NCI-H345 treated with DMSO at 0.1 percent for 48 hours (cell line): ENCODE data around the gene SLC14A1.

Source experiments
- DNase-seq: peaks from one replicate; lab custom pipeline; 2025; ENCODE audit not compliant: unreplicated experiment; lab: John Stamatoyannopoulos, UW

Gene SLC14A1

DNA sequence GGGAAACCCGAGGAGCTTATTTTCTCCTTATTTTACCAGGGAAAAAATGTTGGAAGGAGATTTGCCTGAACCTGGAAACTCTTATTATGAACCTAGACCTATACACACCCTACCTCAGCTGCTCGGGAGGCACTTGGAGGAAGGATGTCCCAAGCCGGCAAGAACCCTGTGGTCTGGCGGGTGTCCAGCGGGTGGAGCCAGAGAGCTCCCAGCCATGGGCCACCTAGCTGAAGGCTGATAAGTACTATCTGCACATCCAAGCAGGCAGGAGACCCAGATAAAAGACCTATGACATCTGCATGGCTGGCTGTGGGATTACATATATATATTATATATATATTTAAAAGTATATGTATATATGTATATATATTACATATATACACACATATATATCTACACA is 1.1 kb upstream of the SLC14A1 start:
- peak; percentile 47 for DNase-seq

DNA sequence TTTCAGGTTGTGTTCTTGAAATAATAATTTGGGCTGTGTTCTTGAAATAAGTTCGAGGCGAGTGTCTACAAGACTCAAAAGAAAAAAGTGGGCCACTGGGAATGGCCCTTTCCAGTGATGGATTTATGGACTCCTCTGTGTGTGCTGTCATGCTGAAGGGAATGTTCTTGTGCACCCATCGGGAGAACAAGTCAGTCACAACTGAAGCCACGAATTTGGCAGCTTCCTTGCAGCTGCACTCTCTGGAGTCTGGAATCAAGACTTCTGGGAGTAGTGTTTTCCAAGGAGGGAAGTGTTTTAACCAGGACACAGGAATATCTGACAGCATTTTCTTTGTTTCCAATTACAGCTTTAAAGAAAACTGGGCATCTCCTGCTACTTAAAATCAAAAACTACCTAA is 620 bp downstream of the SLC14A1 start:
- no peak for DNase-seq

DNA sequence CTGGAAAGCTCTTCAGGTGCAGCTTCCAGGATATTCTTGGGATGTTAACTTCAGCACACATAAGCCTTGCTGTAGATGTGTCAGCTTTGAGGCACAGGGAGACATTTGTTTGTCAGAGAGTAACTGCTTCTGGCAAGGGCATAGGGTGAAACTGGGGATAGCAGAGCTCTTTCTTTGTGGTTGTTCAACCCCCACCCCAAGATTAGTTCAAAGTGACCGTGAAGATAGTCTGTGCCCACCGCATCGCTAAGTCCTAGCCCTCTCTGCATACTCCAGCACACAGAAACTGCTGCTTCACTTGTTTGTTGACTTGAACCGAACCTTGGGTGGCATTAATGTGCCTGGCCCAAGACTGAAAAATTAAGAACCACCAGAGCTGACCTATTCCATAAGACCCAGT is 1.4 kb downstream of the SLC14A1 start:
- no peak for DNase-seq

DNA sequence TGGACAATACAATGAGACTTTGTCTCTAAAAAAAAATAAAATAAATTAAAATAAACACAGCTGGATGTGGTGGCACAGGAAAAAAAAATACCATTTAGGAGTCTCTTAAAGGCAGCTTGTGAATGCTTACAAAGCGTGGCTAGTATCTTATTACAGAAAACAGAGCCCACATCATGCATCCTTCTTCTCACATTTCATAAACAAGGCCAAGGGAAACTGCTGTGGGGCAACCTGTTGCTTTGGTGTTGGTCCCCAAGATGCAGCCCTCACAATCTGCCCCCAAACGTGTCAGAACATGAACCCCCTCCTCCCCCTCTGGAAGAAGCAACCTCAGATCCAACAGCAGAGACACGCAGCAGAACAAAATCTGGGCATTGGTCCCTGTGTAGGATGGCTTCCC is 2.6 kb downstream of the SLC14A1 start:
- DNase-seq: no peak

DNA sequence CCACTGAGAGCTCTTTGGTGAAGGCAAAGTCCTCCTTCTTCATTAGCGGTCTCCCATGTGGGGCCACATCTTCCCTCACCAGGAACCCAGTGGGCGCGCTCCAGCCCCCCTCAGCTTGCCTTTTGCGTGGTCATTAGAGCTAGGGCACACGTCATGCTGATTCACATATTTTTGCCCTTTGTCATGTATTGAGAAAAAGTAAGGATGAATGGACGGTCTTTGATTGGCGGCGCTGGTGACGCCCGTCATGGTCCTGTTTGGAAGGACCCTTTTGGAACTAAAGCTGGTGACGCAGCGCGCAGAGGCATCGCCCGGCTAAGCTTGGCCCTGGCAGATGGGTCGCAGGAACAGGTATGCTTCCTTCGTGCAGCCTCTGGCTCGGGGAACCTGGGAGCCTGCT is 3.1 kb downstream of the SLC14A1 start:
- no peak for DNase-seq

DNA sequence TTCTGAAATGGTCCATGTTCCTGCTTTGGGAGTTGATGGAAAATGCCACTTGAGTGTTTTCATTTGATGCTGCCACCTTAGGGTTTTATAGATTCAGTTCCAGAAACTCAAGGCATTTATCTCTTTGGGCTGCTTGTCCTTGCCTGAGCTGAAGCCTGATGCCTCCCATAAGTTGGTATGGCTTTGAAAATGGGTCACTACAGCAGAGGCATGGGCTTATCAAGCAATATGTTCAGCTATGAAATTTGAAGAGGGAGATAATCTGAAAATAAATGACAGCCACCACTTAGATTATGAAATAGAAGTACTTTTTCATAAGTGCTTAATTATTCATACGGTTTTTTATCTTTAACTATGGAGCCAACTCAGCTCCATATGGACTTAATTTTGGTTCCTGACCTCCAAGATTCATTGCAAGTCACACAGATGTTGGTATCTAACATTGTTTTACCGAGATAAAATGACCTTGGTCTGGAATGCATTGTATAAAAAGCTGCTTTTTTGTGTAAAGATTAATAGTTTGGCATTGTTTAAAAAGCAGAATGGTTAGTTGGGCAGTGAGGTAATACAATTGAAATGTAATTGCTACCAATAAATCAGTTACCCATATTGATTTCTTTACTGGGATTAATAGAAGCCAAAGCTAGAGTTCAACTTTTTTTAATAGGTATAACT is 4.5 kb downstream of the SLC14A1 start:
- DNase-seq: no peak

DNA sequence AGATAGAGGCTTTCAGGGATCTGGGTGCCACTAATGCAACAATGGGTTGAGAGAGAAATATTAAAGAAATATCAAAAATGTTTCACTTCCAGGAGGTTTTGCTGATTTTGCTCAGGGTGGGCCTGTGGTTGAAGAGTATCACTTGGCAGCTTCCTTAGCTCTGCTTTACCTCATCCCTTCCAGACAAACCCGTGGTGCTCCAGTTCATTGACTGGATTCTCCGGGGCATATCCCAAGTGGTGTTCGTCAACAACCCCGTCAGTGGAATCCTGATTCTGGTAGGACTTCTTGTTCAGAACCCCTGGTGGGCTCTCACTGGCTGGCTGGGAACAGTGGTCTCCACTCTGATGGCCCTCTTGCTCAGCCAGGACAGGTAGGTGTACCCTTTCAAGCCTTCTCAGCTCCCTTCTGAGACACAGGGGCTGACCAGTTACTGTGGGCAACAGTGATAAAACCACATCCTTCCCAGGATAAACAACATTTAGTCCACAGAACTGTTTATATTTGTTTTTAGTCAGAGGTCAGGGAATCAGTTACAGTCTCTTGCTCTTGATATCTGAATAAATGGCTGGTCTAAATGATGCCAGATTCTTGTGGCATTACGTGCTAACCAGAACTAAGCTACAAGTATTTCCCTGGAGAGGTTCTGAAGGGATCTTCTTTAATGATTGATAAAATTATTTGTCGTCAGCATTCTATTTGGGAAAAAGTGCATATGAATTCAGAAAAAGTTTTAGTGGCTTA is 7.0 kb downstream of the SLC14A1 start:
- DNase-seq: no peak

DNA sequence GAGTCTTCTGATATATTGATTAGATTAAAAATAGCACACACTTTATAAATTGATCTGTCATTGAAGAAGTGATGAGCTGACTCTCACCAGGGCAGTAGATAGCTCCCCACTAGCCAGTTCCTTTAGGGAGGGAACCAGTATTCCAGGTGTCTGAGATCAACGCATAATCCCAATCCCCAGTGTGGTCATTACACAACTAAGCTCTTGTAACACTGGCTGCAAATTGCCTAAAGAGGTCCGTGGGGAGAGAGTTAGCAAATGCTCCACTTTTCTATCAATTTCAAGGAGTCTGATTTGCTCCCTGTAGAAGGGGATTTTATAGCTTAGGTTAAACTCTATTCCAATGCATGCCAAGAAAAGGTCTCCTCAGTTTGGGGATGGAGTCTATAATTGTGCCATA is 7.7 kb downstream of the SLC14A1 start:
- no peak for DNase-seq

DNA sequence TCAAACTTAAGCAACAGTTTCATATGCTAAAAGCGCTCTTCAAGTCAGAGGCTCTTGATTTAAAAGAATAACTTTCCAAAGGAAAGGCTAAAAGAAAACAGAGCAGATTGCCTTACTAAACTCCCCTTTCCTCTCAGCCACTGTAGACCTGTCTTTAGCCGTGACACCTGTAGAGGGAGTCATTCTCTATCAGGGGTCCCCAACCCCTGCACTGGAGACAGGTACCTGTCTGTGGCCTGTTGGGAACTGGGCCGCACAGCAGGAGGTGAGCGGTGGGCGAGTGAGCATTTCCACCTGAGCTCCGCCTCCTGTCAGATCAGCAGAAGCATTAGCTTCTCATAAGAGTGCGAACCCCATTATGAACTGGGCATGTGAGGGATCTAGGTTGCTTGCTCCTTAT is 9.6 kb downstream of the SLC14A1 start:
- no peak for DNase-seq

DNA sequence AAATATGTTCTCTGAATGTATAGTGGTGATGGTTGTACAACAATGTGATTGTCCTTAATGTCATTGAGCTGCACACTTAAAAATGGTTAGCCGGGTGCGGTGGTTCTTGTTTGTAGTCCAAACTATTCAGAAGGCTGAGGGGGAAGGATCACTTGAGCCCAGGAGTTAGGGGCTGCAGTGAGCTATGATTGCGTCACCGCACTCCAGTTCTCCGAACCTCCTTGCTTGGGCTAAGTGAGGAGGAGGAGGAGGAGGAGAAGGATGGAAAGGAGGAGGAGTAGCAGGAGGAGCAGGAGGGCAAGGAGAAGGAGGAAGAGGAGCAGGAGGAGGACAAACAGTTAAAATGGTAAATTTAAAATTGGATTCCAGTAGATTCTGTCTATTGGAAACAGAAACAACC is 10.5 kb downstream of the SLC14A1 start:
- no peak for DNase-seq

DNA sequence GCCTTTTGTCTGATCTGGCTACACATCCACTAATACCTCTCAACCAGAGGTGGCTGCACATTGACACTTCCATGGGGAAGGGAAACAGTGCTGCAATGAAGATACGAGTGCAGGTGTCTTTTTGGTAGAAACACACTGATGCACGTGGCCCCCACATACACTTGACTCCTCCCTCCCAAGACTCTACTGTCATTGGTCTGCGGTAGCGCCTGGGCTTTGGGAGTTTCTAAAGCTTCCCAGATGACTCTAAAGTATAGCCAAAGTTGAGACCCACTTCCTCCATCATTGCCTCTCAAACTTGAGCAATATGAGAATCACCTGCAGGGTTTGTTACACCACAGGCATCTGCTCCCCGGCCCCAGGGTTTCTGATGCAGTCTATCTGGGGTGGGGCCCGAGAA is 11.0 kb downstream of the SLC14A1 start:
- DNase-seq: no peak

DNA sequence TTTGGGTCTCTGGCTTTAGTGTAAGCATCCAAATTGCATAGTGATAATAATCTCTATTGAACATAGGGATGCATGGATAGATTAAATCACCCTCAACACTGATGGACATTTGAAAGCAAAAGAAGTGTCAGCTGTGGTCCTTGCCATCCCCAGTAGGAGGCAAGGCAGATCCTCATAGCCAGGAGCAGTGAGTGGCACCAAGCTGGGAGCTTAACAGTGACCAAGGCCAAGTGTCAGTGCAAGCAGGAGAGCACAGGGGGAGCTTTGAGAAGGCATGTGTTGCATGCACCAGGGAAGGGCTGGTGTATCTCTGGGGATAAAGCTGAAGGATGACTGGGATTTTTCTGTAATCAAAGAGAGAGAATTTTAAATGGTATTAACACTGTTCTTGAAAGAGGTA is 14.7 kb downstream of the SLC14A1 start:
- DNase-seq: no peak

DNA sequence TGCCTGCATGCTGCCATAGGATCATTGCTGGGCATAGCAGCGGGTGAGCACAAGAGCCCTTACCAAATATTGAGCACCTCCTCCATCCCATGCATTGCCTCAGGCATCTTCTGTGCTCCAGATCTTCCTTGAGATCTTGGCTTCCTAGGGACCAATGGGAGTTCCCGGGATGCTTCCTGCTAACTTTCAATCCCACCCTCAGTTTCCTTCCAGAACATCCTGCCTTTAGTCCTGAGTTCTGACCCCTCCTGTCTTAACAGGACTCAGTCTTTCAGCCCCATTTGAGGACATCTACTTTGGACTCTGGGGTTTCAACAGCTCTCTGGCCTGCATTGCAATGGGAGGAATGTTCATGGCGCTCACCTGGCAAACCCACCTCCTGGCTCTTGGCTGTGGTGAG is 15.3 kb downstream of the SLC14A1 start:
- DNase-seq: no peak

DNA sequence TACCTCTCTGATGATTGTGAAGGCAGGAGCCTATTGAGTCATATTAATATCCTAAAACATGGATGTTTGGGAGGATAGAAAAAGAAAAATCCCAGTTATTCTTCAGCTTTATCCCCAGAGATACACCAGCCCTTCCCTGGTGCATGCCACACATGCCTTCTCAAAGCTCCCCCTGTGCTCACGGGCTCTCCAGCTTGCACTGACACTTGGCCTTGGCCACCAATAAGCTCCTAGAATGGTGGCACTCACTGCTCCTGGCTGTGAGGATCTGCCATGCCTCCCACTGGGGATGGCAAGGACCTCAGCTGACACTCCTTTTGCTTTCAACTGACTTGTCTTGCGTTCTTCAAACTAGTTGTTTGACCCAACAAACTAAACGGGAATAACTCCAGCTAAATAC is 15.9 kb downstream of the SLC14A1 start:
- DNase-seq: no peak

DNA sequence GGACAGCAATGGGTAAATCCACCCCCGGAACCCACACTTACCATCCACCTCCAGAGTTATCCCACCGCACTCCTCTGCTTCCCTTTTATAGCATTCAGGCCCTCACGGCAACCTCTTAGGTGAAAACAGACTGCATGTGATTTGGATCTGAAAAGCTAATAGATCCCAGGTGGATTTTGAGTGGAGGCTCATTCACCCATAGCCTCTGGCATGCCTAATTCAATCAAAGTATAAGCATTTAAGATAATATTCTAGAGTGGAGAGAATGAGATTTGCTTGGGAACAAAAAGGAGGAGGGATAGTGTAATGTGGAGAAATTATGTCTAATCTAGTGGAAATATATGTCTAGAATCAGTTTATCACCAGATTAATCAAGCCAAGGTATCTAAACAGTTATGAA is 17.1 kb downstream of the SLC14A1 start:
- DNase-seq: no peak

DNA sequence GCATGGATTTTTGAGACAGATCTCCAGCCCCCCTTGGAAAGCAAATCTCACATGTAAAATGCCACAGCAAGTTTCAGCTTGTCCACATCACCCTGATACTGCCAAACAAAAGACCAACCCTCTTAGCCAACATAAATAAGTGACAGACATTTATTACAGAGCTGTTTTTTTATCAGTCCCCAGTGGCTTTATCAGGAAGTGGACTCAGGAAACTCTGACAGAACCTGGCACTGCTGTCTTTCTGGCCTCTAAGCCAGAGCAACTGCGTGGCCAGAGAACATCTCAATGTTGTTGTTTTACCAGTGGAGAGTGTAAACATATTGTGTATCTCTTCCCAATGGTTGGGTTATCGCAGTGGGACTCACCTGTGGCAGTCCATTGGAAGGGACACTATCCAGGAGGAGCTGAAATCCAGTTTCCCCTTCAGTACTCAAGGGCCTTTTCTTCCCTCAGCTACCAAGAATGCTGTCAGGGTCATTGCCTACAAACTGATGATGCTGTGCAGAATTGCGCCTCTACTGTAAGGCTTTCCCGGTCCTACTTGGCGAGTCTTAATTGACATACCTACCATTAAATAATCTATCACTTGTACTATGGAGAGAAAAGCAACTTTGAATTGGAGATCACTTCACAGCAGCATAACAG is 22.0 kb downstream of the SLC14A1 start:
- no peak for DNase-seq

DNA sequence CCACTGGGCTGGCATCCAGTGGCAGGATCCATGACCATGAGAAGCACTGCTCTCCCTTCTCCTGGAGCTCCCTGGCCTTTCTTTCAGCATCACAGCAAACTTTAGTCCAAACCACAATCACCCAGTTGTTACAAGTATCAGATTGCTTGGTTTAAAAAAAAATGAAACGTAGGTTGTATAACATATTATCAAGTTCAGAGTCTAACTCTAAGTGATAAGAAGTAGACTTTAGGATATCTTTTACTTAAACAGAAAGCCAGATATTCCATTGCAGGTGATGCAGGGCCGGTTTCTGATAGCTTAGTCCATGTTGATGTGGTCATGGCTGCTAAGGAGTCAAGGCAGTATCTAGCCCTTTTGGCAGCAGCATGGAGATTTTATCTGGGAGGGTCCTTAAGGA is 24.5 kb downstream of the SLC14A1 start:
- DNase-seq: no peak

DNA sequence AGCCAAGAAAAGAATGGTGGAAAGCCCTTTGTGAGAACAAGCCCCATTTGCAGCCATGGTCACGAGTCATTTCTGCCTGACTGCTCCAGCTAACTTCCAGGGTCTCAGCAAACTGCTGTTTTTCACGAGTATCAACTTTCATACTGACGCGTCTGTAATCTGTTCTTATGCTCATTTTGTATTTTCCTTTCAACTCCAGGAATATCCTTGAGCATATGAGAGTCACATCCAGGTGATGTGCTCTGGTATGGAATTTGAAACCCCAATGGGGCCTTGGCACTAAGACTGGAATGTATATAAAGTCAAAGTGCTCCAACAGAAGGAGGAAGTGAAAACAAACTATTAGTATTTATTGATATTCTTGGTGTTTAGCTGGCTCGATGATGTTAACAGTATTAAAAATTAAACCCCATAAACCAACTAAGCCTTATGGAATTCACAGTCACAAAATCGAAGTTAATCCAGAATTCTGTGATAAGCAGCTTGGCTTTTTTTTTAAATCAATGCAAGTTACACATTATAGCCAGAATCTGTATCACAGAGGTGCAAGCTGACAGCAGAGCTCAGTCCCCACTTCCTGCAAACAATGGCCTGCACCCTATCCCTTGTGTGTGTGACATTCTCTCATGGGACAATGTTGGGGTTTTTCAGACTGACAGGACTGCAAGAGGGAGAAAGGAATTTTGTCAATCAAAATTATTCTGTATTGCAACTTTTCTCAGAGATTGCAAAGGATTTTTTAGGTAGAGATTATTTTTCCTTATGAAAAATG is 26.1 kb downstream of the SLC14A1 start:
- DNase-seq: no peak

DNA sequence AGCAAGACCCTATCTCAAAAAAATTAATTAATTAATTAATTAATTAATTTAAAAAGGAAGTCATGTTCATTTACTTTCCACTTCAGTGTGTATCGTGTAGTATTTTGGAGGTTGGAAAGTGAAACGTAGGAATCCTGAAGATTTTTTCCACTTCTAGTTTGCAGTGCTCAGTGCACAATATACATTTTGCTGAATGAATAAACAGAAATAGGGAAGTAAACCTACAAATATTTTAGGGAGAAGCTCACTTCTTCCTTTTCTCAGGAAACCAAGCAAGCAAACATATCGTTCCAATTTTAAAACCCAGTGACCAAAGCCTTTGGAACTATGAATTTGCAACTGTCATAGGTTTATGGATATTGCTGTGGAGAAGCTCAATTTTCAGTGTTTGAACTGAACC is 27.8 kb downstream of the SLC14A1 start:
- no peak for DNase-seq

DNA sequence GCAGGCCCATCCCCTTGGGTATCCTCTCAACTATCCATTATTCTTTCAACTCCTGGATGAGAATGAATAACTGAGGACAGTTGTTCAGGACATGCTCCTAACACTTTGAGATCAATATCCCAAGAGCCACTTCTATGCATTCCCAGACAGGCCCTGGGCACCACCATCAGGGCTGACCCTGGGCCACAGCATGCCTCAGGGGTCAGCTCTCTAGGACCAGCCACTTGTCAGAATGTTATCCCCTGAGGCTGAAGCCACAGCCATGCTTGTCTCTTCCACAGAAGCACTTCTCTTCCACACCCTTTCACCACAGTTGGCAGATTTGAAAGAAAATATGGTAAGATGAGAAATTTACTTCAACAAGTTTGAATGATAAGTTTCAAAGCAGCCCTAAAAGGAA is 28.7 kb downstream of the SLC14A1 start:
- DNase-seq: no peak

DNA sequence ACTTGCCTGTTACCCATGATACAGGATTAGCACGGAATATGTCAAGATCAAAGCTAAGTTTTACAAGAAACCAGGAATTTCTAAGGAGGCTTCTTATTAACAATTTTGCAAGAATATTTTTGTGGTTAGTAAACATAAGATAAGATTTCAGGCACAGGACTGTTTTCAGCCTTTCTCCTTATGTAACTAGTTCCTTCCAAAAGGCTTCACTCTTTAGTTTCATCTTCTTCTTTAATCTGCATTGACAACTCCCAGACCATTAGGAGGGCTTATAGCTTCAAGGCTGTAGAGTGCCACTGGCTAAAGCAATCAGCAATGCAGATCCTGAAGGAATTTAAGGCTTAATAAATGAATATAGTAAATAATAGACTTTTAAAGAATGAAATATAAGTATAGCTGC is 29.3 kb downstream of the SLC14A1 start:
- no peak for DNase-seq

DNA sequence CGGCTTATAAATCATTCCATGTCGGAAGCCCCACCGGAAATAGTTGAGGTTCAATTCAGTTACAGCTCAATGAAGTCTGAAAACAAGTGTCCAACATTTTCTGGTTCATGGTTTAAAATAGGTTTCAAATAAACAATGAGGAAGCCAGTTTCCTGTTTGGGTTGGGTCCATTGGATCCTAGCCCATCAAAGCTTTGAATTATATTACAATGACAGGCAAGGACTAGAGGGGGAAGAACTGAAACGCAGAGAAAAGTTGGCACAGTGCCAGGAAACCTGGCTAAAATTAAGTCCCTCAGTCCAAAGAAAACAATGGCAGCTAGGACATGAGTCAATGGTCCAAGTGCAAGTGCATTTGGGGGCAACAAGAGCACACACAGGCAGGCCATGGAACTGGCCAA is 32.0 kb downstream of the SLC14A1 start:
- no peak for DNase-seq
